AG10803 (cell line): ENCODE measurements around the gene GABPB1.
"Not testable (repeated sequence)": the region's sequence is repeated elsewhere in the genome, so short reads cannot be mapped to it uniquely, and the experiment has no call there.

Source experiments
- DNase-seq: peaks from one replicate; pipeline ENCODE4 v3.0.0; 2010; ENCODE audit warnings: low read depth
- H3K4me3 ChIP-seq: 2 replicates; pipeline ENCODE4 v1.5.1; 2011; ENCODE audit warnings: mild to moderate bottlenecking, low read length, control low read depth
- TF ChIP-seq, protein P1 (sequence below): conservative IDR thresholded peaks from 2 replicates; pipeline ENCODE4 v1.5.1; 2011; ENCODE audit warnings: mild to moderate bottlenecking, low read length, control low read depth, inconsistent platforms

Gene GABPB1

DNA sequence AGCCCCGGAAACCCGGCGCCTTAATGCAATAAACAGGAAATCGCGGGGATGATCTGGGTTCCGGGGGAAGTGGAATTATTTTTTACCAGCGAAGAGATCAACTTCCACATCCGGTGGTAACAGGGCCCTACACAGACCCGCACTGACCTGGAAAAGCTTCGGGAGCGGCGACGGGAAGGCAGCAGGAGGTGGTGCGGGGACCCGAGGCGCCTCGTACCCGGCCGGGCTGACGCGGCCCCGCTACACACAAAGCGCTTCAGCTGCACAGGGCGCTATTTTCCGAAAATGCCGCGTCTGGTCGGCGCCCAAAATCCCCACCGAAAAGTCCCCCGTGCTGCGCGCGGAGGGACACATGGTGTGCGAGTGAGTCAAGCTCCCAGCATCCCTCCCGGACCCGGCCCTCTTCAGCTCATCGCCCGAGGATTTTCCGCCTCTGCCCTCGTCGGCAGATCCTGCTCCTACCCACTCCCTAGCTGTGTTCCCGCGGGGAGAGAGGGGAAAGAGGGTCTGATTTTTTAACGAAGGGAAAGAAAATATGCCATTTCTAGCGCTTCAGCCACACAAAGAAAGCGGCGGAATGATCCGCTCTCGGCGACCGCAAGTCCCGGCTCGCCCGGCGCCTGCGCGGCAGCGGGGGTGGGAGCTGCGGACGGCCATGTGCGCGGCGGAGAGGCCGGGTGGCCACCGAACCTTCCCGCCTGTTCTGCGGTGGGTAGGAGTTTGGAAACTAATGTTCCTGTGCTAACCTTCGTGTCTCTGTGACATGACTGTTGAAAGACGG is at the start of gene GABPB1:
Gene GABPB1, minus strand, starts transcription at position 361 of the 781 bp plus-strand sequence. CDS start 45,400 bp downstream, outside the sequence.
- peak within 1 kb of the TSS; percentile 92 for H3K4me3 ChIP-seq
- TF ChIP-seq, protein P1, sequence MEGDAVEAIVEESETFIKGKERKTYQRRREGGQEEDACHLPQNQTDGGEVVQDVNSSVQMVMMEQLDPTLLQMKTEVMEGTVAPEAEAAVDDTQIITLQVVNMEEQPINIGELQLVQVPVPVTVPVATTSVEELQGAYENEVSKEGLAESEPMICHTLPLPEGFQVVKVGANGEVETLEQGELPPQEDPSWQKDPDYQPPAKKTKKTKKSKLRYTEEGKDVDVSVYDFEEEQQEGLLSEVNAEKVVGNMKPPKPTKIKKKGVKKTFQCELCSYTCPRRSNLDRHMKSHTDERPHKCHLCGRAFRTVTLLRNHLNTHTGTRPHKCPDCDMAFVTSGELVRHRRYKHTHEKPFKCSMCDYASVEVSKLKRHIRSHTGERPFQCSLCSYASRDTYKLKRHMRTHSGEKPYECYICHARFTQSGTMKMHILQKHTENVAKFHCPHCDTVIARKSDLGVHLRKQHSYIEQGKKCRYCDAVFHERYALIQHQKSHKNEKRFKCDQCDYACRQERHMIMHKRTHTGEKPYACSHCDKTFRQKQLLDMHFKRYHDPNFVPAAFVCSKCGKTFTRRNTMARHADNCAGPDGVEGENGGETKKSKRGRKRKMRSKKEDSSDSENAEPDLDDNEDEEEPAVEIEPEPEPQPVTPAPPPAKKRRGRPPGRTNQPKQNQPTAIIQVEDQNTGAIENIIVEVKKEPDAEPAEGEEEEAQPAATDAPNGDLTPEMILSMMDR, result no peak
- DNase-seq, result peak; percentile 97

DNA sequence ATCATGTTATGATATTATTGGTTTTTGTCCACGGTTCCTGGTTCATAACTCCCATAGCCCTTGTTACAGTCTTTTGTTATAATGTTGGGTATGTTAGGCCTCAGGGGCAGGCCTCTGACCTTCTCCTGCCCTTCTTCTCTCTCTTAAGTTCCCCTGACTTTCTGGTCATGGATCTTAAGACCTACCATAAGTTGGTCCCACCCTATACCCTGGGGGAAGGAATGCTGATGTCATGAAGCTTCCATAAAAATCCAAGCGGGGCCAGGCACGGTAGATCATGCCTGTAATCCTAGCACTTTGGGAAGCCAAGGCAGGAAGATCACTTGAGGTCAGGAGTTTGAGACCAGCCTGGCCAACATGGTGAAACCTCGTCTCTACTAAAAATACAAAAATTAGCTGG is 36.6 kb upstream of the GABPB1 start:
- not testable (repeated sequence) for H3K4me3 ChIP-seq
- DNase-seq, result peak; percentile 13

DNA sequence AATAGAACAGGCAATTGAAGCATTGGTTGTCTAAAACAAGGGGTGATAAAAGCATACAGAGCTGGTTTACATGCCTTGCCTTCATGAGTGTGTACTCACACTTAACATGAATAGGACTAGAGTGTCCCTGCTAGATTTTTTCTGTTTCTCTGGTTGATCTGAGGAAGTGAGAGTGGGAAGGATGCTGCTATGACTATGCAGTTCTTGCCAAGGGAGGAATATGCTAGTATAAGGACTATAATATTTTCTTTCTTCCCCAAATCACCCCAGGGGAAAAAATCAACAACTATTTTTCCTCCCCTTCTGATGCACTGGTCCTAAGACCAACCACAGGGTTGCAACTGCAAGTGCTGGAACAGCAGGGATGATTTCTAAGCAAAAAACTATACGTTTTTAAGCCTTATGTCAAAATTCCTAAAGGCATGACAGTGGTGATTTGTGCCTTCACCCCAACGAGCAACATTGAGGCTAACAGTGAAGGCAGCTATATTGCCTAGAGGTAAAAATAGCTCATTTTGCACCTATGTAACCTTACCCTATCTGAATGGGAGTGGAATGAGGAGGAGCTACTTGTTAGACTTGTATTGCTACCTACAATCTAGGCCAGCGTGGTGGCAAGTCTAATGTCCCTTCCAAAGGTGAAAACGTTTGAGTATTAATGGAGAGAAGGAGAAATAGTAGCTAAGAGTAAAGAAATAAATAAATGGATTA is 35.7 kb upstream of the GABPB1 start:
- TF ChIP-seq, protein P1, result no peak
- no peak overlapping the region for H3K4me3 ChIP-seq
- DNase-seq, result no peak

DNA sequence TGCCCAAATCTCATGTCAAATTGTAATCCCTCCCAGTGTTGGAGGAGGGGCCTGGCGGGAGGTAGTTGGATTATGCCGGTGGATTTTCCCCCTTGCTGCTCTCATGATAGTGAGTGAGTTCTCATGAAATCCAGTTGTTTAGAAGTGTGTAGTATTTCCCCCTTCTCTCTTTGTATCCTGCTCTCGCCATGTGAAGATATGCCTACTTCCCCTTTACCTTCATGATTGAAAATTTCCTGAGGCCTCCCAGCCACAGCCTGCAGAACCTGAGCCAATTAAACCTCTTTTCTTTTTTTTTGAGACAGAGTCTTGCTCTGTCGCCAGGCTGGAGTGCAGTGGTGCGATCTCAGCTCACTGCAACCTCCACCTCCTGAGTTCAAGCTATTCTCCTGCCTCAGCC is 27.4 kb upstream of the GABPB1 start:
- not testable (repeated sequence) for DNase-seq, H3K4me3 ChIP-seq

DNA sequence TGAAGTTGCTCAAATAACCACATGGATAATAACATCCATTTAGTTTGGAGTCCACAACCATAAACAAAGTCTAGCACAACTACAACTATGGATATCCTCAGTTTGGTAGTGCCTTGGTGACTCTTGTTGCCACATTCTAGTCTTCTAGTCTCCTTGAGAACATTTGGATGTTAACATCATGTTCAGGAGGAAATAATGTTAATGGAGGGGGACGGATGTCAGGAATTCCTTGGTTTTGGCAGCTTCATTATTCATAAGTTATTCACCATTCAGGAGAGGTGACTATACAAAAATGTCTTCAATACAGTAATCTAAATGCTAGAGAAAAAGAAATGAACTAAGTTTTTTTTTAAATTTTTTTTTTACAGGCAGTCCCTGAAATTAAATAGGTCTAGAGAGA is 26.4 kb upstream of the GABPB1 start:
- H3K4me3 ChIP-seq, result no peak overlapping the region
- TF ChIP-seq, protein P1, result no peak
- DNase-seq, result peak; percentile 13

DNA sequence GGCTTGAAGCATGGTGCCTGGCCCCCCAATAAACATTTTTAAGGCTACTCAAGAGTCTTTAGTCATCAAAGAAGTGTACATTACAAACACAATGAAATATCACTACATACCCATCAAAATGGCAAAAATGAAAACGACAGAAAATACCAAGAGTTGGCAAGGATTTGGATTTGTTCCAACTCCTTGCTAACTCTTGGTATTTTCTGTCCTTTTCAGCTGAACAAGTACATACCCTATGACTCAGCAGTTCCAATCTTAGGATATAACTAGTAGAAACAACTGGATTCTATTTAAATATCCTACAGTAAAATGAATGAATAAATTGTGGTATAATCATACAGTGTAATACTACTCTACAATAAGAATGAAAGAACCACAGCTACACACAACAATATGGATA is 25.1 kb upstream of the GABPB1 start:
- TF ChIP-seq, protein P1, result no peak
- peak; percentile 23 for DNase-seq
- no peak overlapping the region for H3K4me3 ChIP-seq

DNA sequence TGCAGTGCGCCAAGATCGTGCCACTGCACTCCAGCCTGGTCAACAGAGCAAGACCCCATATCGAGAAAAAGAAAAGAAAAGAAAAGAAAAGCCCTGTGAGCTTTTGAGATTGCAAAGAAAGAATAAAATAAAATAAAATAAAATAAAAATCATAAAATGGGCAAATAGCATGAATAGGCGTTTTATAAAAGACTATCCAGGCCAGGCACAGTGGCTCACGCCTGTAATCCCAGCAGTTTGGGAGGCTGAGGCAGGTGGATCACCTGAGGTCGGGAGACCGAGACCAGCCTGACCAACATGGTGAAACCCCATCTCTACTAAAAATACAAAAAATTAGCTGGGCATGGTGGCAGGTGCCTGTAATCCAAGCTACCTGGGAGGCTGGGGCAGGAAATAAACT is 24.4 kb upstream of the GABPB1 start:
- not testable (repeated sequence) for DNase-seq

DNA sequence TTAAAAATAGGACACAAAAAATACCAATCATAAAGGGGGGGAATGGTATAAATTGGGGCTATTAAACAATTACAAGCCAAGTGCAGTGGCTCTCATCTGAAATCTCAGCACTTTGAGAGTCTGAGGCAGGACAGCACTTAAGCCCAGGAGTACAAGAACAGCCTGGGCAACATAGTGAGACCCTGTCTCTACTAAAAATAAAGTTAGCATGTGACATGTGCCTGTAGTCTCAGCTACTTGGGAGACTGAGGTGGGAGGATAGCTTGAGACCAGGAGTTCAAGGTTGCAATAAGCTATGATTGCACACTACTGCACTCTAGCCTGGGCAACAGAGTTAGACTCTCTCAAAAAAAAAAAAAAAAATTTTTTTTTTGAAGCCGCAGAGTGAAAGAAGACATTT is 23.8 kb upstream of the GABPB1 start:
- no peak for DNase-seq
- H3K4me3 ChIP-seq, result no peak overlapping the region
- TF ChIP-seq, protein P1, result no peak

More for the DNA sequence above, 24.4 kb upstream of the GABPB1 start:
- H3K4me3 ChIP-seq, result not testable (repeated sequence)
